Thymus (tissue), 14 donors: ENCODE results near the gene PTS. TPM values are rescaled to one million over a fixed set of nuclear protein-coding genes. Genes with fewer than 3 reads are reported as not detected.
A peak's percentile ranks its signal among the peaks of the same experiment; 100 is the strongest.

Experiments used
- DNase-seq, 9 donors: peaks; one replicate each; pipeline ENCODE4 v3.0.0-alpha.2; 2013; ENCODE audit warnings: low spot score in 9 of 9, low read depth in 6 of 9, missing footprints in 1 of 9
- H3K27ac ChIP-seq, 2 donors: one replicate each; pipeline ENCODE4 v1.5.1; 2013; ENCODE audit warnings: control low read depth in 1 of 2, low read depth in 1 of 2, low read length in 1 of 2, mild to moderate bottlenecking in 1 of 2, moderate library complexity in 1 of 2
- H3K27me3 ChIP-seq, 2 donors: one replicate each; pipeline ENCODE4 v1.5.1; 2013; ENCODE audit warnings: low read length in 1 of 2; ENCODE audit not compliant: control insufficient read depth in 2 of 2, insufficient read depth in 1 of 2
- H3K36me3 ChIP-seq, 2 donors: one replicate each; pipeline ENCODE4 v1.5.1; 2013; ENCODE audit warnings: low read length in 1 of 2, mild to moderate bottlenecking in 1 of 2, moderate library complexity in 1 of 2; ENCODE audit not compliant: control insufficient read depth in 2 of 2, insufficient read depth in 2 of 2
- H3K4me1 ChIP-seq, 2 donors: one replicate each; pipeline ENCODE4 v1.5.1; 2013; ENCODE audit warnings: low read length in 2 of 2; ENCODE audit not compliant: control insufficient read depth in 2 of 2, insufficient read depth in 2 of 2
- H3K4me3 ChIP-seq, 2 donors: one replicate each; pipeline ENCODE4 v1.5.1; 2013; ENCODE audit warnings: low read length in 2 of 2, control low read depth in 1 of 2, mild to moderate bottlenecking in 1 of 2
- H3K9me3 ChIP-seq, 2 donors: one replicate each; pipeline ENCODE4 v1.5.1; 2013; ENCODE audit warnings: low read length in 1 of 2, mild to moderate bottlenecking in 1 of 2; ENCODE audit not compliant: control insufficient read depth in 2 of 2, insufficient read depth in 1 of 2
- WGBS: extraction: QIAGEN DNeasy Blood & Tissue Kit; methylation state at CpG from one replicate; pipeline ENCODE4 v1.1.7; 2013; 5-methylcytosine and 5-hydroxymethylcytosine counted together
- long read RNA-seq, 10 donors: transcript quantifications; one replicate each; lab custom pipeline, GENCODE V29; 2026
- polyA plus RNA-seq: library from polyadenylated mRNA; stranded (reverse); fragments of 200-250 nt; gene quantifications from one replicate; pipeline ENCODE4 v1.2.3, GENCODE V29; 2013
- total RNA-seq: library from RNA; stranded (reverse); fragments of 120-200 nt; gene quantifications from one replicate; pipeline ENCODE4 v1.2.4, GENCODE V29; 2013
- donor health status: healthy.

Gene PTS
- total RNA-seq = 18.7 TPM
- polyA plus RNA-seq = 42.4 TPM
- long read RNA-seq, donor 1, partial matches to known transcripts = 0 of 3 reads
- long read RNA-seq, donor 1, other reads (novel, unspliced or antisense) = 0 of 3 reads
- long read RNA-seq, donor 2 = 0 reads
- long read RNA-seq, donor 3, transcript PTS-207 (5 exons, 846 nt) = major isoform, 15 of 31 reads
- long read RNA-seq, donor 3, transcript PTS-201 (6 exons, 935 nt) = minor isoform, 6 of 31 reads
- long read RNA-seq, donor 3, partial matches to known transcripts = 8 of 31 reads
- long read RNA-seq, donor 3, other reads (novel, unspliced or antisense) = 0 of 31 reads
- long read RNA-seq, donor 4, partial matches to known transcripts = 0 of 5 reads
- long read RNA-seq, donor 4, other reads (novel, unspliced or antisense) = 0 of 5 reads
- long read RNA-seq, donor 5, transcript PTS-207 (5 exons, 846 nt) = minor isoform, 9 of 28 reads
- long read RNA-seq, donor 5, transcript PTS-201 (6 exons, 935 nt) = major isoform, 15 of 28 reads
- long read RNA-seq, donor 5, partial matches to known transcripts = 0 of 28 reads
- long read RNA-seq, donor 5, other reads (novel, unspliced or antisense) = 0 of 28 reads
- long read RNA-seq, donor 6, transcript PTS-206 (3 exons, 601 nt) = major isoform, 7 of 13 reads
- long read RNA-seq, donor 6, partial matches to known transcripts = 0 of 13 reads
- long read RNA-seq, donor 6, other reads (novel, unspliced or antisense) = 0 of 13 reads
- long read RNA-seq, donor 7, transcript PTS-207 (5 exons, 846 nt) = major isoform, 9 of 18 reads
- long read RNA-seq, donor 7, transcript PTS-201 (6 exons, 935 nt) = minor isoform, 7 of 18 reads
- long read RNA-seq, donor 7, partial matches to known transcripts = 0 of 18 reads
- long read RNA-seq, donor 7, other reads (novel, unspliced or antisense) = 0 of 18 reads
- long read RNA-seq, donor 8, partial matches to known transcripts = 0 of 7 reads
- long read RNA-seq, donor 8, other reads (novel, unspliced or antisense) = 0 of 7 reads
- long read RNA-seq, donor 9, transcript PTS-207 (5 exons, 846 nt) = major isoform, 6 of 10 reads
- long read RNA-seq, donor 9, partial matches to known transcripts = 0 of 10 reads
- long read RNA-seq, donor 9, other reads (novel, unspliced or antisense) = 0 of 10 reads
- long read RNA-seq, donor 10, transcript PTS-207 (5 exons, 846 nt) = major isoform, 5 of 8 reads
- long read RNA-seq, donor 10, partial matches to known transcripts = 0 of 8 reads
- long read RNA-seq, donor 10, other reads (novel, unspliced or antisense) = 0 of 8 reads

- no peaks in the 10 kb centered on the region for H3K9me3 ChIP-seq
- peaks cover 12 to 19% of the 10 kb centered on the region in 2 donors for H3K36me3 ChIP-seq
- peaks cover 8 to 13% of the 10 kb centered on the region in 2 donors for H3K4me1 ChIP-seq
- DNase-seq = peak; percentile 68 to 93 (median 80)
- H3K27ac ChIP-seq = peak within 1 kb of the TSS; percentile 89 to 96
- WGBS = under 1% methylated on average over 70 of the region's 70 CpGs
- peak within 1 kb of the TSS; percentile 82 to 89 for H3K4me3 ChIP-seq
- no peaks in the 10 kb centered on the region for H3K27me3 ChIP-seq
Measured at GRCh38 chr11:112226062-112226830, at the start of gene PTS. PTS (plus strand) TSS chr11:112226428; CDS start chr11:112226444, 16 bp downstream.

GRCh38 chr11:112177589-112177988 lies 48.6 kb upstream of the PTS start:
- DNase-seq = no peak
- H3K4me3 ChIP-seq = no peak overlapping the region
- no peaks in the 10 kb centered on the region for H3K36me3 ChIP-seq
- no peaks in the 10 kb centered on the region for H3K27me3 ChIP-seq
- H3K27ac ChIP-seq = no peak overlapping the region
- no peaks in the 10 kb centered on the region for H3K4me1 ChIP-seq
- WGBS = 77% methylated on average over 4 of the region's 4 CpGs
- no peaks in the 10 kb centered on the region for H3K9me3 ChIP-seq

- no peaks in the 10 kb centered on the region for H3K36me3 ChIP-seq
- H3K4me3 ChIP-seq = no peak overlapping the region
- no peaks in the 10 kb centered on the region for H3K4me1 ChIP-seq
- H3K27ac ChIP-seq = no peak overlapping the region
- no peaks in the 10 kb centered on the region for H3K27me3 ChIP-seq
- DNase-seq = no peak
- H3K9me3 ChIP-seq = no peaks in the 10 kb centered on the region
- 98% methylated on average over 1 of the region's 1 CpG for WGBS
Measured at GRCh38 chr11:112178428-112178827, 47.8 kb upstream of the PTS start.

- WGBS = 21% methylated on average over 3 of the region's 3 CpGs
- H3K27me3 ChIP-seq = no peaks in the 10 kb centered on the region
- H3K9me3 ChIP-seq = no peaks in the 10 kb centered on the region
- no peak overlapping the region for H3K4me3 ChIP-seq
- H3K36me3 ChIP-seq = no peaks in the 10 kb centered on the region
- no peaks in the 10 kb centered on the region for H3K4me1 ChIP-seq
- no peak for DNase-seq
- H3K27ac ChIP-seq = no peak overlapping the region
Measured at GRCh38 chr11:112178936-112179335, 47.3 kb upstream of the PTS start.

GRCh38 chr11:112179601-112180000 lies 46.6 kb upstream of the PTS start:
- Histone ChIP-seq H3K27me3 (no peaks in the 10 kb centered on the region), H3K4me3 (no peak overlapping the region), H3K9me3 (no peaks in the 10 kb centered on the region), H3K27ac (no peak overlapping the region), H3K4me1 (no peaks in the 10 kb centered on the region), H3K36me3 (no peaks in the 10 kb centered on the region)
- peak in 1 of 9 donors; percentile 8 for DNase-seq

- H3K27me3 ChIP-seq = no peaks in the 10 kb centered on the region
- DNase-seq = no peak
- no peaks in the 10 kb centered on the region for H3K36me3 ChIP-seq
- no peak overlapping the region for H3K27ac ChIP-seq
- H3K9me3 ChIP-seq = no peaks in the 10 kb centered on the region
- H3K4me3 ChIP-seq = no peak overlapping the region
- H3K4me1 ChIP-seq = no peaks in the 10 kb centered on the region
- 19% methylated on average over 1 of the region's 1 CpG for WGBS
Measured at GRCh38 chr11:112182867-112183266, 43.4 kb upstream of the PTS start.

GRCh38 chr11:112185883-112186282 lies 40.3 kb upstream of the PTS start:
- Histone ChIP-seq H3K27ac (no peak overlapping the region), H3K4me1 (no peaks in the 10 kb centered on the region)
- DNase-seq = no peak

GRCh38 chr11:112186304-112186703 lies 39.9 kb upstream of the PTS start:
- Histone ChIP-seq H3K36me3 (no peaks in the 10 kb centered on the region), H3K27ac (no peak overlapping the region), H3K4me1 (no peaks in the 10 kb centered on the region), H3K9me3 (no peaks in the 10 kb centered on the region), H3K4me3 (no peak overlapping the region), H3K27me3 (no peaks in the 10 kb centered on the region)
- no peak for DNase-seq

More at GRCh38 chr11:112185883-112186282, 40.3 kb upstream of the PTS start:
- Histone ChIP-seq H3K9me3 (no peaks in the 10 kb centered on the region), H3K4me3 (no peak overlapping the region), H3K27me3 (no peaks in the 10 kb centered on the region), H3K36me3 (no peaks in the 10 kb centered on the region)
